CD14-positive monocyte (primary cell): Measurements from ENCODE around the gene TBC1D22A. TPM values are rescaled to one million over a fixed set of nuclear protein-coding genes. Genes with fewer than 3 reads are reported as not detected.
A peak's percentile ranks its signal among the peaks of the same experiment; 100 is the strongest.

Source experiments
- DNase-seq, 3 donors: peaks; one replicate each; pipeline ENCODE4 v3.0.0-alpha.2; 2011 to 2022
- H2AFZ ChIP-seq: 2 replicates; pipeline ENCODE4 v1.6.0; 2012; ENCODE audit warnings: mild to moderate bottlenecking, low read depth, low read length, inconsistent platforms; ENCODE audit not compliant: insufficient read depth, poor library complexity, severe bottlenecking
- H3K27ac ChIP-seq, 2 donors: 1 replicate in 1 of 2; 2 replicates in 1 of 2; pipeline ENCODE4 v1.5.1; 2012 to 2013; ENCODE audit warnings: low read length in 2 of 2, control low read depth in 1 of 2, inconsistent platforms in 1 of 2, low read depth in 1 of 2, mild to moderate bottlenecking in 1 of 2
- H3K27me3 ChIP-seq, 2 donors: one replicate each; pipeline versions ENCODE4 v1.6.0 to v1.6.1; 2011 to 2013; ENCODE audit warnings: low read length in 2 of 2; ENCODE audit not compliant: control insufficient read depth in 2 of 2, insufficient read depth in 2 of 2
- H3K36me3 ChIP-seq, 2 donors: replicated peaks in 1 of 2; 1 replicate in 1 of 2; 2 replicates in 1 of 2; pipeline versions ENCODE4 v1.5.1 to v1.6.1; 2012 to 2013; ENCODE audit warnings: low read length in 2 of 2, control low read depth in 1 of 2, inconsistent platforms in 1 of 2, mild to moderate bottlenecking in 1 of 2; ENCODE audit not compliant: insufficient read depth in 2 of 2, control insufficient read depth in 1 of 2
- H3K4me1 ChIP-seq, 2 donors: 1 replicate in 1 of 2; 2 replicates in 1 of 2; pipeline versions ENCODE4 v1.5.1 to v1.6.1; 2012 to 2013; ENCODE audit warnings: low read length in 2 of 2, control low read depth in 1 of 2, inconsistent platforms in 1 of 2, mild to moderate bottlenecking in 1 of 2, moderate library complexity in 1 of 2; ENCODE audit not compliant: insufficient read depth in 2 of 2, control insufficient read depth in 1 of 2
- H3K4me2 ChIP-seq: replicated peaks from 2 replicates; pipeline ENCODE3; 2012; ENCODE audit warnings: low read length, moderate library complexity, mild to moderate bottlenecking; ENCODE audit not compliant: poor library complexity, severe bottlenecking; ENCODE audit errors: extremely low read depth
- H3K4me3 ChIP-seq, 3 experiments: fragments of 200-600 bp in 1 of 3; sonication (generic) in 1 of 3; replicated peaks in 1 of 3; 1 replicate in 2 of 3; 2 replicates in 1 of 3; pipeline ENCODE4 v1.5.1; 2011 to 2013; ENCODE audit warnings: low read length in 3 of 3, mild to moderate bottlenecking in 3 of 3, control low read depth in 2 of 3, low read depth in 2 of 3, inconsistent platforms in 1 of 3, moderate library complexity in 1 of 3
- H3K79me2 ChIP-seq: 2 replicates; pipeline ENCODE4 v1.6.0; 2012; ENCODE audit warnings: mild to moderate bottlenecking, control low read depth, inconsistent platforms, low read length, moderate library complexity; ENCODE audit not compliant: insufficient read depth
- H3K9ac ChIP-seq: 2 replicates; pipeline ENCODE4 v1.6.0; 2017; ENCODE audit warnings: low read length, mild to moderate bottlenecking; ENCODE audit not compliant: insufficient read depth, poor library complexity, severe bottlenecking
- H3K9me3 ChIP-seq, 2 donors: replicated peaks in 1 of 2; 1 replicate in 1 of 2; 2 replicates in 1 of 2; pipeline versions ENCODE4 v1.5.1 to v1.6.1; 2012 to 2013; ENCODE audit warnings: low read length in 2 of 2, control low read depth in 1 of 2; ENCODE audit not compliant: control insufficient read depth in 1 of 2, insufficient read depth in 1 of 2
- H4K20me1 ChIP-seq: 2 replicates; pipeline ENCODE4 v1.6.0; 2012; ENCODE audit warnings: mild to moderate bottlenecking, low read length, control low read depth, moderate library complexity; ENCODE audit not compliant: insufficient read depth
- H3K27ac Mint-ChIP-seq, 7 donors: one replicate each; pipeline ENCODE4 v1.8.0; 2020; ENCODE audit warnings: mild to moderate bottlenecking in 7 of 7, mixed read lengths in 7 of 7, moderate library complexity in 6 of 7, inconsistent platforms in 2 of 7
- H3K27me3 Mint-ChIP-seq, 3 donors: one replicate each; pipeline ENCODE4 v1.8.0; 2021 to 2022; ENCODE audit warnings: low read depth in 3 of 3, mild to moderate bottlenecking in 3 of 3, mixed read lengths in 3 of 3, moderate library complexity in 3 of 3, inconsistent platforms in 1 of 3
- H3K36me3 Mint-ChIP-seq, 2 donors: one replicate each; pipeline ENCODE4 v1.8.0; 2020; ENCODE audit warnings: mixed read lengths in 2 of 2, inconsistent platforms in 1 of 2, mild to moderate bottlenecking in 1 of 2
- H3K4me1 Mint-ChIP-seq: one replicate; pipeline ENCODE4 v1.8.0; 2020; ENCODE audit warnings: mild to moderate bottlenecking, mixed read lengths
- H3K4me3 Mint-ChIP-seq, 2 donors: one replicate each; pipeline ENCODE4 v1.8.0; 2020; ENCODE audit warnings: mild to moderate bottlenecking in 2 of 2, mixed read lengths in 2 of 2, moderate library complexity in 1 of 2
- H3K9me3 Mint-ChIP-seq, 7 donors: one replicate each; pipeline ENCODE4 v1.8.0; 2020 to 2022; ENCODE audit warnings: mixed read lengths in 7 of 7, mild to moderate bottlenecking in 6 of 7, moderate library complexity in 6 of 7, inconsistent platforms in 2 of 7
- CTCF ChIP-seq: fragments of 200-600 bp; IDR thresholded peaks from one replicate; pipeline ENCODE4 v1.8.0; 2022; ENCODE audit warnings: antibody characterized with exemption, mild to moderate bottlenecking
- WGBS: methylation state at CpG from one replicate; pipeline ENCODE4 v1.1.5; 2013; ENCODE audit warnings: missing lambda C conversion rate; ENCODE audit not compliant: insufficient coverage; 5-methylcytosine and 5-hydroxymethylcytosine counted together
- intact Hi-C, 2 donors: fragments of 100-400 bp; cut with micrococcal nuclease; formaldehyde crosslinking; loops; one replicate each; pipeline versions ENCODE4 v1.15.0 to v1.15.1; 2023
- polyA plus RNA-seq, 3 donors: library from polyadenylated mRNA; depleted of rRNA in 1 of 3; unstranded in 2 of 3; stranded (reverse) in 1 of 3; fragments of 300-500 nt in 2 of 3; fragments of >200 nt in 1 of 3; fragmentation: Illumina TruSeq in 2 of 3; gene quantifications; 1 replicate in 2 of 3; 2 replicates in 1 of 3; pipeline ENCODE4 v1.2.3, GENCODE V29; 2012 to 2021

The TBC1D22A gene
- polyA plus RNA-seq, 3 donors, result 25.9 to 36.2 (median 29.5) TPM

- Mint-ChIP-seq H3K4me3 (no peak overlapping the region), H3K36me3 (peaks cover 56 to 69% of the 10 kb centered on the region in 2 donors), H3K9me3 (no peaks in the 10 kb centered on the region), H3K27me3 (no peaks in the 10 kb centered on the region), H3K27ac (no peak overlapping the region), H3K4me1 (peaks cover 16% of the 10 kb centered on the region)
- Histone ChIP-seq H3K4me1 (peaks cover 0 to 8% of the 10 kb centered on the region in 2 donors), H3K4me2 (no peak overlapping the region), H3K79me2 (no peaks in the 10 kb centered on the region), H3K27ac (no peak overlapping the region), H4K20me1 (peaks cover 55% of the 10 kb centered on the region), H3K9me3 (no peaks in the 10 kb centered on the region), H3K4me3 (no peak overlapping the region), H3K27me3 (no peaks in the 10 kb centered on the region), H3K36me3 (peaks cover 11 to 77% of the 10 kb centered on the region in 2 donors), H3K9ac (no peak overlapping the region), H2AFZ (no peak overlapping the region)
- WGBS, result 85% methylated on average over 3 of the region's 7 CpGs
- intact Hi-C loops, result no loop called here
- TF ChIP-seq CTCF, result no peak
- DNase-seq, result no peak
Observed at GRCh38 chr22:46929046-46929709, 166.7 kb downstream of the TBC1D22A start.

DNA sequence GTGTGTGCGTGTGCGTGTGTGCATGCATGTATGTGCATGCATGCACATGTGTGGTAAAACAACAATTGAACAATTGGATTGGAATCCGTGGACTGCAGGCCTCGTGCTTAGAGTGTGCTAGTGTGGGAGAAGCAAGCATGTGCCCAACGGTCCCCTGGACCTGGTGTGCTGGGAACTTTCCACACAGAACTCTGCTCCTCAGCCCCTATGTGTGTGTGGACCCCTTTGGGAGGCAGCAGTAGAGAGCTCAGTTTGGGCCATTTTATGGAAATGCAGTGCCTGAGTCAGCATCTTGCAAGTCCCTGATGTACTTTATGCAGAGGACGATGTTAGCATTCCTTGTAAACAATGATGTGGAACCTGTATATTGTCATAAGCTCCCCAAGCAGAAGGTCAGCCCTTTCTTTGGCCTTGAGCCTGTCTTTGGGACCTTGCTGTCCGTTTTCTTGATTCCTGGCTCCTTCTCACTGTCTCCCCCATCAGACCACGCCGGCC is 167.3 kb downstream of the TBC1D22A start:
- Histone ChIP-seq H3K79me2 (no peaks in the 10 kb centered on the region), H3K27ac (no peak overlapping the region), H4K20me1 (peaks cover 59% of the 10 kb centered on the region), H3K9ac (no peak overlapping the region), H2AFZ (no peak overlapping the region), H3K9me3 (no peaks in the 10 kb centered on the region), H3K4me3 (no peak overlapping the region), H3K36me3 (peaks cover 11 to 80% of the 10 kb centered on the region in 2 donors), H3K4me1 (peaks cover 0 to 8% of the 10 kb centered on the region in 2 donors), H3K4me2 (no peak overlapping the region), H3K27me3 (no peaks in the 10 kb centered on the region)
- peaks cover 22% of the 10 kb centered on the region for H3K4me1 Mint-ChIP-seq
- no peaks in the 10 kb centered on the region for H3K9me3 Mint-ChIP-seq
- DNase-seq, result no peak
- no peak for TF ChIP-seq CTCF
- intact Hi-C loops, result no loop called here
- peak overlapping the region in 1 of 7 donors; percentile 46 for H3K27ac Mint-ChIP-seq
- H3K27me3 Mint-ChIP-seq, result peaks cover 0 to under 1% (median 0%) of the 10 kb centered on the region in 3 donors
- H3K4me3 Mint-ChIP-seq, result no peak overlapping the region
- H3K36me3 Mint-ChIP-seq, result peaks cover 59 to 69% of the 10 kb centered on the region in 2 donors
- 91% methylated on average over 6 of the region's 9 CpGs for WGBS
